Articular chondrocyte of knee joint (primary cell): Measurements from ENCODE around the gene ACSM3. TPM values are rescaled to one million over a fixed set of nuclear protein-coding genes. Genes with fewer than 3 reads are reported as not detected.

Experiments used
- small RNA-seq: library from RNA; depleted of rRNA; stranded (forward); fragments of <200 nt; gene quantifications from one replicate; pipeline ENCODE3, GENCODE V24; 2012
- total RNA-seq: library from RNA; depleted of rRNA; stranded (reverse); fragments of >200 nt; gene quantifications from 2 replicates; pipeline ENCODE4 v1.2.3, GENCODE V29; 2012

Gene ACSM3
- total RNA-seq = 1.0 and 1.5 TPM in 2 replicates

GRCh38 chr16:20763461-20764232, at the start of gene ACSM3:
Gene ACSM3 (plus strand): TSS chr16:20764014. CDS start chr16:20770035, 6,021 bp downstream.

GRCh38 chr16:20741554-20742285, 22.1 kb upstream of the ACSM3 start, which contains the start of gene THUMPD1:
Gene THUMPD1 (minus strand): TSS chr16:20741818. CDS start chr16:20741739, 79 bp downstream.

GRCh38 chr16:20806168-20807050, 42.6 kb downstream of the ACSM3 start, which contains the start of the genes ERI2 and REXO5:
Gene ERI2 (minus strand): TSS chr16:20806472. CDS start chr16:20806430, 42 bp downstream.
Gene REXO5 (plus strand): TSS chr16:20806527. CDS start chr16:20806954, 427 bp downstream.

Small RNA genes within 50 kb of the gene (small RNA-seq; reads per million reads assigned to genes)
- not detected for gene RF00618
- not detected for gene RNU6-944P

Other genes starting within 250 kb of the ACSM3 start
- not detected in 2 replicates for gene ACSM2B, start 187.6 kb upstream of the ACSM3 start, total RNA-seq
- not detected in 2 replicates for gene ACSM1, start 66.3 kb upstream of the ACSM3 start, total RNA-seq
- gene THUMPD1, start 22.2 kb upstream of the ACSM3 start, total RNA-seq = 55.1 and 55.3 TPM in 2 replicates
- gene ERI2, start 42.5 kb downstream of the ACSM3 start, total RNA-seq = 18.6 and 23.6 TPM in 2 replicates
- gene REXO5, start 42.5 kb downstream of the ACSM3 start, total RNA-seq = 9.7 and 13.2 TPM in 2 replicates
- 35.3 and 44.6 TPM in 2 replicates for gene DCUN1D3, start 136.3 kb downstream of the ACSM3 start, total RNA-seq
- gene LYRM1, start 136.8 kb downstream of the ACSM3 start, total RNA-seq = 46.0 and 56.6 TPM in 2 replicates